Inflammatory macrophage treated with lipopolysaccharide for 4 hours (primary cell): ENCODE data around the gene OS9.
"Not testable (repeated sequence)": the region's sequence is repeated elsewhere in the genome, so short reads cannot be mapped to it uniquely, and the experiment has no call there.

ENCODE experiments used
- DNase-seq: peaks from one replicate; pipeline ENCODE4 v3.0.0-alpha.2; 2020

The OS9 gene

GRCh38 chr12:57695770-57696432 lies 2.0 kb downstream of the OS9 start:
- no peak for DNase-seq

GRCh38 chr12:57697076-57697475 lies 3.1 kb downstream of the OS9 start:
- no peak for DNase-seq

- DNase-seq, result no peak
Observed at GRCh38 chr12:57698414-57698813, 4.5 kb downstream of the OS9 start.

- DNase-seq, result no peak
Observed at GRCh38 chr12:57700317-57700716, 6.4 kb downstream of the OS9 start.

- no peak for DNase-seq
Observed at GRCh38 chr12:57707250-57707649, 13.3 kb downstream of the OS9 start.

- no peak for DNase-seq
Observed at GRCh38 chr12:57708296-57708695, 14.4 kb downstream of the OS9 start.

GRCh38 chr12:57712701-57713100 lies 18.8 kb downstream of the OS9 start:
- no peak for DNase-seq

GRCh38 chr12:57713209-57713608 lies 19.3 kb downstream of the OS9 start:
- no peak for DNase-seq

- not testable (repeated sequence) for DNase-seq
Observed at GRCh38 chr12:57715036-57715748, 21.3 kb downstream of the OS9 start.

GRCh38 chr12:57715786-57716185 lies 21.9 kb downstream of the OS9 start:
- no peak for DNase-seq

- DNase-seq, result no peak
Observed at GRCh38 chr12:57716305-57716704, 22.4 kb downstream of the OS9 start.

GRCh38 chr12:57717131-57717530 lies 23.2 kb downstream of the OS9 start:
- no peak for DNase-seq

- no peak for DNase-seq
Observed at GRCh38 chr12:57717846-57718640, 24.1 kb downstream of the OS9 start.

- DNase-seq, result no peak
Observed at GRCh38 chr12:57718641-57719528, 25.0 kb downstream of the OS9 start.

- DNase-seq, result no peak
Observed at GRCh38 chr12:57719777-57720605, 26.1 kb downstream of the OS9 start.

- DNase-seq, result no peak
Observed at GRCh38 chr12:57720606-57721595, 27.0 kb downstream of the OS9 start.

- not testable (repeated sequence) for DNase-seq
Observed at GRCh38 chr12:57721846-57722608, 28.1 kb downstream of the OS9 start.

- no peak for DNase-seq
Observed at GRCh38 chr12:57722716-57723629, 29.0 kb downstream of the OS9 start.

GRCh38 chr12:57723630-57723962 lies 29.7 kb downstream of the OS9 start:
- no peak for DNase-seq
